IMR-90 (cell line): ENCODE measurements around the gene HTT. TPM values are rescaled to one million over a fixed set of nuclear protein-coding genes. Genes with fewer than 3 reads are reported as not detected.

Experiments used
- ATAC-seq: fragments of 200-7000 bp; cut with Tn5 transposase; 2 replicates; pipeline ENCODE4 v1.9.1; 2020; ENCODE audit warnings: low read depth, mild to moderate bottlenecking, moderate library complexity
- BruUV-seq: library from RNA; stranded (reverse); fragments of 400-500 nt; replicated peaks from 2 replicates; lab custom pipeline; 2021; lab: Mats Ljungman, UMichigan
- CTCF ChIA-PET: fragments of 300-600 bp; formaldehyde crosslinking; extraction: SDS; loops from one replicate; lab custom pipeline; 2021; ENCODE audit warnings: antibody characterized with exemption; lab: Yijun Ruan, JAX
- POLR2A ChIA-PET: fragments of 300-600 bp; sonication (Branson Sonifier 250); formaldehyde crosslinking; loops from one replicate; lab custom pipeline; 2022; ENCODE audit warnings: antibody characterized with exemption; ENCODE audit not compliant: unreplicated experiment; lab: Charles Lee
- DNase-seq: peaks from one replicate; pipeline ENCODE4 v3.0.0; 2013
- H2AFZ ChIP-seq: replicated peaks from 2 replicates; pipeline ENCODE3; 2013; ENCODE audit warnings: low read length, mild to moderate bottlenecking; ENCODE audit not compliant: poor library complexity
- H2AK5ac ChIP-seq: 2 replicates; pipeline ENCODE4 v1.6.1; 2013; ENCODE audit warnings: low read depth, low read length, inconsistent platforms
- H2AK9ac ChIP-seq: replicated peaks from 2 replicates; pipeline ENCODE3; 2013; ENCODE audit warnings: mild to moderate bottlenecking, low read depth, low read length, moderate library complexity; ENCODE audit not compliant: poor library complexity
- H2BK120ac ChIP-seq: 2 replicates; pipeline ENCODE4 v1.6.1; 2013; ENCODE audit warnings: low read depth, low read length, inconsistent platforms
- H2BK15ac ChIP-seq: 3 replicates; pipeline ENCODE4 v1.6.1; 2013; ENCODE audit warnings: low read depth, low read length, inconsistent platforms
- H2BK20ac ChIP-seq: 2 replicates; pipeline ENCODE4 v1.6.1; 2013; ENCODE audit warnings: low read depth, mild to moderate bottlenecking, inconsistent platforms, low read length, moderate library complexity
- H2BK5ac ChIP-seq: 2 replicates; pipeline ENCODE4 v1.6.1; 2013; ENCODE audit warnings: mild to moderate bottlenecking, low read depth, low read length, inconsistent platforms; ENCODE audit not compliant: poor library complexity, severe bottlenecking
- H3K14ac ChIP-seq: replicated peaks from 2 replicates; pipeline ENCODE4 v1.6.1; 2013; ENCODE audit warnings: low read depth, low read length, inconsistent platforms
- H3K18ac ChIP-seq: 2 replicates; pipeline ENCODE4 v1.6.1; 2013; ENCODE audit warnings: low read depth, low read length, control low read depth
- H3K23ac ChIP-seq: 2 replicates; pipeline ENCODE4 v1.6.1; 2013; ENCODE audit warnings: low read depth, low read length, inconsistent platforms
- H3K27ac ChIP-seq: 2 replicates; pipeline ENCODE4 v1.5.1; 2013; ENCODE audit warnings: mild to moderate bottlenecking, control low read depth, low read length; ENCODE audit not compliant: insufficient read depth
- H3K27me3 ChIP-seq: 2 replicates; pipeline ENCODE4 v1.6.1; 2013; ENCODE audit warnings: low read length; ENCODE audit not compliant: control insufficient read depth, insufficient read depth
- H3K36me3 ChIP-seq: 2 replicates; pipeline ENCODE4 v1.6.1; 2013; ENCODE audit warnings: low read length, mixed read lengths; ENCODE audit not compliant: control insufficient read depth, insufficient read depth
- H3K4ac ChIP-seq: 2 replicates; pipeline ENCODE4 v1.6.1; 2013; ENCODE audit warnings: low read depth, low read length, inconsistent platforms
- H3K4me1 ChIP-seq: 2 replicates; pipeline ENCODE4 v1.6.1; 2013; ENCODE audit warnings: low read length, mixed read lengths; ENCODE audit not compliant: control insufficient read depth, insufficient read depth
- H3K4me2 ChIP-seq: 2 replicates; pipeline ENCODE4 v1.6.1; 2013; ENCODE audit warnings: low read depth, mild to moderate bottlenecking, control low read depth, low read length, moderate library complexity
- H3K4me3 ChIP-seq: 2 replicates; pipeline ENCODE4 v1.5.1; 2013; ENCODE audit warnings: low read depth, mild to moderate bottlenecking, control low read depth, low read length, moderate library complexity; ENCODE audit not compliant: insufficient read depth
- H3K56ac ChIP-seq: 2 replicates; pipeline ENCODE4 v1.6.1; 2013; ENCODE audit warnings: low read length, inconsistent platforms; ENCODE audit not compliant: insufficient read depth; ENCODE audit errors: extremely low read depth
- H3K79me1 ChIP-seq, 2 experiments: 2 replicates each; pipeline ENCODE4 v1.6.1; 2013; ENCODE audit warnings: low read length in 2 of 2, inconsistent platforms in 1 of 2, low read depth in 1 of 2
- H3K9ac ChIP-seq: 2 replicates; pipeline ENCODE4 v1.6.1; 2013; ENCODE audit warnings: low read depth, low read length, control low read depth
- H3K9me1 ChIP-seq: 2 replicates; pipeline ENCODE4 v1.6.1; 2013; ENCODE audit warnings: low read length, inconsistent platforms; ENCODE audit not compliant: insufficient read depth
- H3K9me3 ChIP-seq: 2 replicates; pipeline ENCODE4 v1.6.1; 2013; ENCODE audit warnings: low read length; ENCODE audit not compliant: control insufficient read depth, insufficient read depth
- H4K20me1 ChIP-seq: 2 replicates; pipeline ENCODE4 v1.6.1; 2013; ENCODE audit warnings: low read length, inconsistent platforms; ENCODE audit not compliant: insufficient read depth
- H4K5ac ChIP-seq: 2 replicates; pipeline ENCODE4 v1.6.1; 2013; ENCODE audit warnings: mild to moderate bottlenecking, low read depth, low read length, control low read depth
- H4K8ac ChIP-seq, 2 experiments: 2 replicates each; pipeline ENCODE4 v1.6.1; 2013; ENCODE audit warnings: low read depth in 2 of 2, low read length in 2 of 2, control low read depth in 1 of 2, inconsistent platforms in 1 of 2
- H4K91ac ChIP-seq: 2 replicates; pipeline ENCODE4 v1.6.1; 2013; ENCODE audit warnings: low read depth, low read length, inconsistent platforms; ENCODE audit not compliant: insufficient read depth
- BHLHE40 ChIP-seq: fragments of 150-350 bp; IDR thresholded peaks from 2 replicates; pipeline ENCODE4 v1.6.1; 2016; ENCODE audit warnings: mild to moderate bottlenecking, low read depth, low read length
- ELK1 ChIP-seq: fragments of 150-350 bp; IDR thresholded peaks from 2 replicates; pipeline ENCODE4 v1.6.1; 2016; ENCODE audit warnings: low read depth, mild to moderate bottlenecking, low read length, moderate library complexity, borderline replicate concordance
- POLR2A ChIP-seq: IDR thresholded peaks from 2 replicates; pipeline ENCODE4 v1.6.1; 2012; ENCODE audit warnings: mild to moderate bottlenecking, low read depth, low read length
- SMC3 ChIP-seq: fragments of 150-350 bp; IDR thresholded peaks from 2 replicates; pipeline ENCODE4 v1.6.1; 2016; ENCODE audit warnings: low read depth, mild to moderate bottlenecking, antibody characterized with exemption, low read length, moderate library complexity
- USF2 ChIP-seq: fragments of 150-350 bp; IDR thresholded peaks from 2 replicates; pipeline ENCODE4 v1.6.1; 2017; ENCODE audit warnings: mild to moderate bottlenecking, antibody characterized with exemption, low read length, low read depth
- WGBS, 2 experiments: methylation state at CpG; one replicate each; pipeline versions ENCODE4 v1.1.5 to v1.1.7; 2013; ENCODE audit warnings: missing lambda C conversion rate in 2 of 2; ENCODE audit not compliant: insufficient read length in 1 of 2; ENCODE audit errors: extremely low coverage in 2 of 2; 5-methylcytosine and 5-hydroxymethylcytosine counted together
- dilution Hi-C: fragments of 300-500 bp; cut with HindIII; formaldehyde crosslinking; loops from one replicate; pipeline ENCODE4 v1.14.3; 2018; ENCODE audit warnings: low sequenced_read_pairs; ENCODE audit not compliant: unreplicated experiment
- in situ Hi-C: fragments of 300-500 bp; cut with MboI; formaldehyde crosslinking; loops from 3 replicates; pipeline ENCODE4 v1.14.3; 2019; ENCODE audit warnings: low sequenced_read_pairs, inconsistent platforms, mixed read lengths
- intact Hi-C: fragments of 100-400 bp; cut with micrococcal nuclease; formaldehyde crosslinking; loops from 2 replicates; pipeline ENCODE4 v1.10.0; 2022
- polyA plus RNA-seq, 3 experiments: library from polyadenylated mRNA; depleted of rRNA; stranded (reverse); fragments of >200 nt; gene quantifications; 2 replicates each; pipeline ENCODE4 v1.2.3, GENCODE V29; 2012; ENCODE audit warnings: low replicate concordance in 1 of 3
- total RNA-seq: library from RNA; depleted of rRNA; stranded (reverse); fragments of >200 nt; gene quantifications from 2 replicates; pipeline ENCODE4 v1.2.3, GENCODE V29; 2012

Gene HTT
- total and polyA plus RNA-seq, 2 of the 4 experiments (the other 2 are of a cell fraction): 11.6 to 14.3 TPM

- Histone ChIP-seq H2BK5ac (no peak overlapping the region), H4K8ac (no peak overlapping the region), H3K9me3 (no peaks in the 10 kb centered on the region), H3K27ac (no peak overlapping the region), H4K5ac (no peak overlapping the region), H3K4me3 (no peak overlapping the region), H3K4me1 (no peaks in the 10 kb centered on the region), H3K23ac (no peak overlapping the region), H3K18ac (no peak overlapping the region), H2BK20ac (no peak overlapping the region), H3K4me2 (no peak overlapping the region), H3K27me3 (no peaks in the 10 kb centered on the region), H3K56ac (no peak overlapping the region), H2AK5ac (no peak overlapping the region), H2BK120ac (no peak overlapping the region), H2AK9ac (no peak overlapping the region), H3K4ac (no peak overlapping the region), H2AFZ (no peak overlapping the region), H3K14ac (no peak overlapping the region), H3K79me1 (peaks cover 38 to 69% of the 10 kb centered on the region in 2 experiments), H4K91ac (no peak overlapping the region), H2BK15ac (no peak overlapping the region), H4K20me1 (peaks cover 50% of the 10 kb centered on the region), H3K36me3 (peaks cover 2% of the 10 kb centered on the region), H3K9ac (no peak overlapping the region), H3K9me1 (peaks cover 16% of the 10 kb centered on the region)
- ChIA-PET CTCF (no interaction called here), POLR2A (no interaction called here)
- no peak for TF ChIP-seq SMC3
- TF ChIP-seq ELK1: no peak
- no peak for TF ChIP-seq BHLHE40
- no peak for TF ChIP-seq POLR2A
- no peak for TF ChIP-seq USF2
- ATAC-seq (no peak), DNase-seq (no peak)
- dilution Hi-C loops: no loop called here
- intact Hi-C loops: no loop called here
- BruUV-seq: no TSS peak
- in situ Hi-C loops: no loop called here
- WGBS, 2 experiments: 89% methylated on average over 4 of the region's 6 CpGs; no CpG with 5 or more reads in 1 of the 2 experiments
Observed at GRCh38 chr4:3082925-3083515, 8.5 kb downstream of the HTT start.
